DMS79 treated with DMSO at 0.1 percent for 48 hours (cell line): Measurements from ENCODE around the gene WSCD2.

Experiments
- DNase-seq: peaks from one replicate; lab custom pipeline; 2025; lab: John Stamatoyannopoulos, UW

WSCD2 gene

DNA sequence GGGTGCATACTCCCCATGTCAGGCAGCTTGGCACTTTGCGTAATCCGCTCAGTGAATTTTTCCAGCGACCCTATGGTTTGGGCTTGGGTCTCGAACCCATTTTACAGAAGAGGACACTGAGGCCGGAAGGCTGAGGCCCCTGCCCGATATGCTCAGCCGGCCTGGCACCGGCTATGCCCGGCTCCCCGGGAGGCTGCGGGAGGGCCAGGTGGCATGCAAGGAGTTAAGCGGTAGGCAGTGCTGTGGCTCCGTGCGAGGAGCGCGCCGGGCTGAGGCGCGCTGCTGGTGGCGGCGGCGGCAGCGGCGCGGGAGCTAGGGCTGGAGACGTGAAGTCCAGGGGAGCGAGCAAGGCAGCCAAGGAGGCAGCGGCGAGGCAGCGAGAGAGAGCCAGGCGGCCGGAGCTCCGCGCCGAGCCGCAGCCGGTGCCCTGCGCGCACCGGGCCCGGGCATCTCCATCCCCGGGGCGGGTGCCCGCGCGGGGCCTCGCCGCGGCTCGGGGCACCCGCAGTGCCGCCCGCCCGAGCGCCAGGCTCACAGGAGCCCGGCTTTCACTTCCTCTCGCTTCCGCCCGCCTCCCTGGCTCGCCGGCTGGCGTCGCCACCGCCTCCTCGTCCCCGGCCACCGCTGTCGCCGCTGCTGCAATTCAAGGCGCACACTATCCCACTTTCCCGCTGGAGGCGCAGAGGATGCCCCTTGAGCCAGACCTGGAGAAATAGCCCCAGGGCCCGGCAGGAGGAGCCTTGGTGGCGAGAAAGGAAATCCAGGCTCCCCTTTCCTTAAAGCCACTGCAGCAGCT, at the start of gene WSCD2:
Gene WSCD2, plus strand, starts transcription at position 272 of the 796 bp plus-strand sequence. CDS start 66,545 bp downstream, outside the sequence.
- DNase-seq = peak; percentile 49

DNA sequence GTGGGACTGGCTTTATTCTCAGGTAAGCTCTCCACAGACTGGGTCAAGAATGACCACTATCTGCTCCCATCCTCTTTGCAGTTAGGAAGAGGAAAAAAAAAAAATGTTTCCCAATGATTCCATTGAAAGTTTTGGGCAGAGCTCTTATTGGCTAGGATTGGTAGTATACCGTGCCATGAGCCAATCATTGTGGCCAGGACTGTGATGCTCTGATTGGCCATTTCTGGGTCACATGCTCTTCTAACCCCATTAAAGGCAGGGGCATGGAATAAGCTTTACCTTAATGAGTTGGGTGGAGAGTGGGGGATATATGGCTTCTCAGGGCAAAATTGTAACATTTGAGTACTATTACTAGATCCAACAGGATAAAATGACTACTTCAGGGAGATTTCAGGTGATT, 49.4 kb upstream of the WSCD2 start:
- DNase-seq = no peak

GRCh38 chr12:108080363-108080762, 48.7 kb upstream of the WSCD2 start:
- DNase-seq = peak; percentile 29

DNA sequence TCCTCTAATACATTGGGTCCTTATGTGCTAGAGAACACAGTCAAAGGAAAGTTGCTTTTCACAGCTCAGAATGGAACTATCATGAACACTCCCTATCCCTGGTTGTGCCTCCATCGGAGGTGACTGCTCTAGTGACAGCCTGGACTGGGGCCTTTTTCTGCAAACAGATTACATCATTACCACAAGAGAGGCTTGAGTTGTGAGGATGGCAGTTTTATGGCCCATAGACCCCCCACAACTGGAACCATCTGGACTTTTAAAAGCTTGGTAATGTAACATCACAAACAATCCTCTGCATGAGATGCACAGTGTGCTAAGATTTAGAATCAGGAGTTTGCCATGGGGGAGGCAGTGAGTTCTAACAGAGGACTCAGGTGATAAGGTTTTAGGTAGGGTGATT, 46.6 kb upstream of the WSCD2 start:
- DNase-seq = no peak

DNA sequence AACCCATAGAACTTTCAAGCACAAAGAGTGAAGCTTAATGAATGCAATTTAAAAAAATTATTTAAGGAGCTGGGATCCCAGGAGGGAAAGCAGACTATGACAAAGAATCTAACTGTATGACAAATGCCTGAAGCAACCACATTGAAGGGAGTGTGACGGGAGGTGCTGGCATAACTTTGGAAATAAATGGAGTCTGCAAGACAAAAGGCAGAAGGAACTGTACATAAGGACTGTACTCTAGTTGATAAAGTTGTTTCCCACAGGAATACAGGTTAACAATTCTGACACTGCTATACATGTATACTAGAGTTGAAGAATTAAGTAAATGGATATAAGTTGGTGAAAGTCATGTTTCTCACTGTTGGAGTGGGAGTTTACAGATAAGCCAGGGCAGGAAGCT, 41.2 kb upstream of the WSCD2 start:
- no peak for DNase-seq

DNA sequence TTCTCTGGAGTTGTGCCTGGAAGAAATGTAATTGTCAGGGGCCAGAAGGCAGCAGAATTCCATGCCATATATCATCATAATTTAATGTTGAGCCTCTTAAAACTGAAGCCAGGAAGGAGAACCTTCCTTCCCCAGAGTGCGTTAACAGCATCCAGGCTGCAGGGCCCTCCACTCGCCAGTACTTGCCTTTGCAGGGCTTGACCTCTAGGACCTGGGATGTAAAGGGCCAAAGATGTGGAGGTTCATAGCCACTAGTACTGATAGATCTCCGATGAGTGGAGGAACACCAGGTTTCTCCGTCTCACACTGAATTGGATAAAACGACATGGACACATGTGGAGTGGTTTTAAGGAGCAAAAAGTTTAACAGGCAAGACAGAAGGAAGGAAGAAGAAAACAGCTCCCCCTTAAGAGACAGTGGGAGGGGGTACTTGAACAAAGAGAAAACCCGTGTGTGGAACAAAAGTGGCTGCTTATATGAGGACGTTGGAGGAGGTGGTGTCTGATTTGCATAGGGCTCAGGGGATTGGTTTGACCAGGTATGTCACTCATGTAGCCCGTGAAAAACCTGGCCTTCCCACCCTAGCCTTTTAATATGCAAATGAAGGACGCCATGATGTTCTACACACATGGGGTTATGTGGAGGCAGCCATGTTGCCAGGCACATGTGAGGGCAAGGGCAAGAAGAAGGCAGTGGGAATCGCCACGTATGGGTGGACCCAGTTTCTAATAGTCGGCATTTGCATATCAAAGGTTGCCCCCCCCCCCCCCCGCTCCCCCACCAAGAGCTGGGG, 38.8 kb upstream of the WSCD2 start:
- DNase-seq = no peak

DNA sequence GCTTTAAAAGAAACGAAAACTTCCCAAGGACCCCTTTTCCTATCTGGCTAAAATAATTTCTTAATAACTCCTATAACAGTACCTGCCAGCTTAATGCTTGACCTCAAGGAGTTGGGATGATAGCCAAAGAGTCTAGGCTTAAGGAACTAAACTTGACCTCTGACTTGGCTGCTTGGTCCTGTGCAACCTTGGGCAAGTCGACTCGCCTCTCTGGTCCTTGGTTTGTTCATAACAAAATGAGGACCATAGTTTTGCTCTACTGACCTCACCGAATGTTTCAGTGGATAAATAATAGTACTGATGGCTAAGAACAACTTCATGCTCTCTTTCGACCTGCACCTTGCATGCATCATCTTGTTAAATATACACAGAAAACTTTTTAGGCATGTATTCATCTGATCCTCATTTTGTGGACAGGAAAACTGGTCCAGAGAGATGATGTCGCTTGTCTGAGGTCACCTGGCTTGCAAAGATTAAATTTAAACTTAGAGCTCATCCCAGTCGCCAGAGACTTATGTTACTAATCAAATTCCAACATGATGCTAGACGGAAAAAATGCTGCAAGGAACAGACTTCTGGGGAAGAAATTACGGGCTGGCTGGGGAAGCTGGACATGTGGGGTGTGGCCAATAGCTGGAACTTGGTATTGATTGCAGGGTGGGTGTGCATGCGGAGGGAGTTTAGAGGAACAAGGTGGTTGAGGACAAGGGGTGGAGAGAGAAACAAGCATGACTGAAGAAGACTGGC, 38.0 kb upstream of the WSCD2 start:
- no peak for DNase-seq

- DNase-seq = no peak
Observed at GRCh38 chr12:108091679-108092051, 37.4 kb upstream of the WSCD2 start.

- DNase-seq = no peak
Observed at GRCh38 chr12:108093209-108093608, 35.9 kb upstream of the WSCD2 start.

DNA sequence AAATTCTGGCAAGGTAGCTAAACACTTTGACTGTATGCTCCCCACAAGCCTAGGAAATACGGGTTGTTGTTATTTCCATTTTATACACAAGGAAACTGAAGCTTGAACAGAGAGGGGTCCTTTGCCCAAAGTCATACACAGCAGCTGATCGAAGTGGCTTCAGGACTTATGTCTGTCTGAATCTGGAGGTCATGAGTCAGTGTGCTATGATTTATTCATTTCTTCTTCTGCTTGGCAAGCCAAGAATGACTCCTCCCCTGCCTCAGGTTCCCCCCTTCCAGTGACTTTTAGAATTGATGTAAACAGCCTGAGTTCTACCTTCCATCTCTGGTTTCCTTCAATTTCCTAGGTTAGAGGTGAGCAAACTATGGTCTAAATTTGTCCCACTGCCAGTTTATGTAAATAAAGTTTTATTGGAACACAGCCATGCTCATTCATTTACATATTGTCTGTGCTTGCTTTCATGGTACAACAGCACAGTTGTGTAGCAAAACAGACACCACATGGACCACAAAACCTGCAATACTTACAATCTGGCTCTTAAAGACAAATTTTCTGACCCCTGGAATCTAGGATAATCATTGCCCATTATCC, 34.9 kb upstream of the WSCD2 start:
- DNase-seq = no peak

DNA sequence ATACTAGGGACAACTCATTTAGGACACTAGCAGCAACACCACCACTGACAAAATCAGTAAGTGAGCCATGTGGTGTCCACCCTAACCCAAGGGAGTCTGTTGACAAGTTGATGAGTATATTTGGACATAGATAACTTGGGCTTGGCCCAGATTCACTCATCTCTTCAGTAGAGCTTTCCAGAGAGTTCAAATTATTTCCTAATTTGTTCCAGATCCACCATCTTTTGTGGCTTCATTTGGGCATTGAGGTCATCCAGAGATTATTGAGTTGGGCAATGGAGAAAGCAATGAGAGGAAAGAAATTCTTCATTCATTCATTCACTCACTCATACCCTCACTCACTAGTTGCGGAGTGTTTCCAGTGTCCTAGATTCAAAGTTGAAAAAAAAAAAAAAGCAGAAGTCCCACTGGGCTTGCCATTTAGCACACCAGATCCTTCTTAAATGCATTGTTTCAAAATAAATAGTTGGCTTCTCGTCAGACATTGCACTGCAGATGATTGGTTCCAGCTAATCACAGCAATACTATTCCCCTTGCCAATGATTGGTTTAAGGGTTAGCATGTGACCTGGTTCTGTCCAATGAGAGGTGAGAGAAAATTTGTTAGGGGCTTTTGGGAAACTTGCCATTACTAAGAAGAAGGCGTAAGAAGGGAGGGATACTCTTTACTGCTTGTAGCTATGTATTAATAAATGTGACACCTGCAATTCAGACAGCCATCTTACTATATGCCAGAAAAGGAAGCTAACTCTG, 31.8 kb upstream of the WSCD2 start:
- DNase-seq = no peak

GRCh38 chr12:108098374-108098773, 30.7 kb upstream of the WSCD2 start:
- DNase-seq = no peak

DNA sequence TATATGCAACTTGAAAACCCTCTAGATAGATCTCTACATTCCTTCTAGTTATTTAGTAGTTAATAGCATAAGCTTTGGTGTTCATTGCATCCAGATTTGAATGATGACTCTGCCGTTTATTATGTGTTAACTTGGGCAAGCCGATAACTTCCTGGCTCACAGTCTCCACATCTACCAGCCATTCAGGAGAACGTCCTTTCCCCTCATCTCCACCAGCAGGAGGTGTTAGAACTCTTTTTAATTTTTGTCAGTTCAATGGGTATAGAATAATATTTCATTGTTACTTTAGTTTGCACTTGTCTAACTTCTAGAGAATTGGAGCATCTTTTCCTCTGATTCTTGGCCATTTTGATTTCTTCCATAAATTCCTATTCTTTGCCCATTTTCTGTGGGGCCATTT, 30.0 kb upstream of the WSCD2 start:
- no peak for DNase-seq

- DNase-seq = no peak
Observed at GRCh38 chr12:108099778-108100489, 29.2 kb upstream of the WSCD2 start.

- no peak for DNase-seq
Observed at GRCh38 chr12:108101605-108102175, 27.4 kb upstream of the WSCD2 start.

GRCh38 chr12:108102363-108102762, 26.7 kb upstream of the WSCD2 start:
- DNase-seq = no peak

GRCh38 chr12:108103087-108103486, 26.0 kb upstream of the WSCD2 start:
- DNase-seq = no peak

GRCh38 chr12:108103517-108103916, 25.6 kb upstream of the WSCD2 start:
- no peak for DNase-seq

DNA sequence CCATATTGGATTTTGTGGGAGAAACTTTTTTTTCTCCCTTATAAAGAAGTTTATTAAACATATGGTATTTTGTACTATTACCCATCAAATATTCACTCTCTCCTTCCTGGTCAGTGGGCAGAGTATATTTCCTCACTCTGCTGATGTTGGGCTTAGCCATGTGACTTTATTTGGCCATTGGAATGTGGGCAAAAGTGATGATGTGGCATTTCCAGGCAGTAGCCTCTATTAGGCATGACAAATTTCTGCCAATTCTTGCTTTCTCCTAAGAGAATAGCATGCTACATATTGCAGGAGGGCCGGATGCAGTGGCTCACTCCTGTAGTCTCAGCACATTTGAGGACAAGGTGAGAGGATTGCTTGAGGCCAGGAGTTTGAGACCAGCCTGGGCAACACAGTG, 24.4 kb upstream of the WSCD2 start:
- DNase-seq = no peak

DNA sequence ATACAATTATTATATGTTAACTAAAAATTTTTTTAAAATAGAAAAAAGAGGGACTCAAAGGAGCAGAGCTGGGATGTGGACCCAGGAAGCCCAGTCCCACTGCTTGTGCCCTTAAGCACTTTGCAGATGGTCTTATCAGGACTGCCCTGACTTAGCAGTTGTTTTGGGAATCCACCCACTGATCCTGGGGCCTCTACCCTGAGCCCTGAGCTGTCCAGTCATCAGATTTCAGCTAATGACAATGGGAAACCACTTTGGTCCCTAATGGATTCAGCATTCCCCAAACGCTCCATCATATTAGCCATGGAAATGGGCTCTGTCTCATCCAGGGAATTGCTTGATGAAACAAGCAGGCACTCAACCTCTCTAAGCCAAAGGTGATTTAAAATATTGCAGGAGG, 22.5 kb upstream of the WSCD2 start:
- no peak for DNase-seq

GRCh38 chr12:108107293-108107692, 21.8 kb upstream of the WSCD2 start:
- no peak for DNase-seq
